GM18861 (cell line): ENCODE data around the gene SLC35G3.
A peak's percentile ranks its signal among the peaks of the same experiment; 100 is the strongest.
"Not testable (repeated sequence)": the region's sequence is repeated elsewhere in the genome, so short reads cannot be mapped to it uniquely, and the experiment has no call there.

Experiments
- ATAC-seq: cut with Tn5 transposase; IDR thresholded peaks from one replicate; pipeline ENCODE4 v1.9.1; 2021; ENCODE audit not compliant: unreplicated experiment

SLC35G3 gene

DNA sequence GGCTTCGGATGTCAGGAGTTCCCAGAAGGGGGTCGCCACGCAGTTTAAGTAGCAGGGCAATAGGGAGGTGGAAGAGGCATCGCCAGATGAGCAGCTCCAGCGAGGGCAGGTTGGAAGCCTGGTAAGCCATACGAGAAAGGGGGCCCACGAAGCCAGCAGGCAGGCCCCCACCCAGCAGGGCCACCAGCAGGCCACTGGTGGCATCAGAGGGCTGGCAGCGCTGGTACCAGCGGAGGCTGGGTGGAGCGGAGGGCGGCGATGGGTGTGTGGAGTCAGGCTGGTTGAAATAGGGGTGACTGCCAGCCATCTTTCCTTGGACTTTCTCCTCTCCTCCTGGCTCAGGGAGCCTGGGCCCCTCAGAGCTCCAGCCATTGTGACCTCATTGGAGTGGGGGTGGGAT, at the start of gene SLC35G3:
Gene SLC35G3 (minus strand): TSS at position 393 of the 400 bp plus-strand sequence. CDS start 86 bp downstream, at position 307.
- not testable (repeated sequence) for ATAC-seq

GRCh38 chr17:35243561-35244340, 49.6 kb upstream of the SLC35G3 start:
- ATAC-seq, result no peak

DNA sequence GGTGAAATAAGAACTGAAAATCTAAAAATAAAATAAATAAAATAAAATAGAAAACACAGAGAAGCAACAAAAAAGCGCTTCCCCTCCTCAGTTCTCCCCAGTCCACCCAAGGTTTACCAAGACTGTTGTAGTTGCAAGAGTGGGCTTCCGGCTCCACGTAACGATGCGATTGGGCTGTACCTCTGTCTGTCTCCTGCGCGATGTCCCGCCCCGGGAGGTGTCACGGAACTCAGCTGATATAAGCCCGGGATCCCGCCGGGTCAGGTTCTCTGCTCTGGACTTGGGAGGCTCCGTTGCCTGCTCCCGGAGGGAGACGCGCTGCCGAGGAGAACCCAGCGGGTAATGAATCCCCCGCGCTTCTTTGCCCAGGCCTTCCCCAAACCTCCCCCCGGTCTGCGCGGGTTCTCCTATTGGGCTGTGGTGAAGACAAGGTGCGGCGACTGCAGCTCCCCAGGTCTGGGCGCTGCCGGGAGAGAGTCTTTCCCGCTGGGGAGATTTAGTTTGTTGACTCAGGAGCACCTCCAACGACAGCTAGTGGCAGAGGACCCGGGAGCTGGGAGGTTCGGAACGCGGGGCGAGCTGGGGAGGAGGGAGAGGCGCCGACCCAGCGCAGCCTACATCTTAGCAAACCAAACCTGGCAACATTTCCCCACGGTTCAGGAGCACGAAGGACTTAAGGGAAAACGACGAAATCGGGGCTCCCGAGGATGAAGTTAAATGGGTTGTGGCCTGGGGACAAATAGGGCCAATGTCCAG, 48.8 kb upstream of the SLC35G3 start, which contains the start of gene SLFN5:
Gene SLFN5 (plus strand): TSS at position 268 of the 756 bp plus-strand sequence. CDS start 15,619 bp downstream, outside the sequence.
- peak; percentile 59 for ATAC-seq

DNA sequence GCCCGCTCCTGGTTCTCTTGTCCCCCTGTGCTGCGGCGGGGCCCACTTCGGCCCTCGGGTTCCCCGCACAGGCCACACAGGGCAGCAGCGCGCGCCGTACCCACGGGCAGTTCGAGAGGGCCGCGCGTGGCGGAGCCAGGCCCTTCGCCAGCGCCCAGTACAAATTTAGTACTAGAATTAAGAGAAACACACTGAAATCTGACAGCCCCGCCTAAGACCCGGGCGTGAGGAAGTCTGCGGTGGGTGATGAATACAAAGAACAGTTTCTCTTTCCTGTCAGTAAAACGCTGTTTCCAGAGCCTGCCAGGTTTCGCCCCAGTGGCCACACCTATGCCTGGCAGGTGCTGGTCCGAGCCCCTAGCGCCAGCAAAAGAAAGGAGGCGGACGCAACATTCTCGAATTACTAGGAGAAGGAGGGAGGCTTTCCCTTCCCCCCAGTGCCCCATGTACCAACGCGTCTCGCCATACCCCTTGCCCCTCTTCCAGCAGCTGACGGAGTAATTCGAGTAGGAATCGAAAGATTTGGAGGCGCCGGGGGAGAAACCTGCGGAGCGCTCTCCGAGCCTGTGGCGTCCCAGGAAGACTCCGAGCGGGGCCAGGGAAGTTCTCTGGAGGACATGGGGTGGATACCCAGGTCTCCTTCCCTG, 48.1 kb upstream of the SLC35G3 start:
- peak; percentile 1 for ATAC-seq

DNA sequence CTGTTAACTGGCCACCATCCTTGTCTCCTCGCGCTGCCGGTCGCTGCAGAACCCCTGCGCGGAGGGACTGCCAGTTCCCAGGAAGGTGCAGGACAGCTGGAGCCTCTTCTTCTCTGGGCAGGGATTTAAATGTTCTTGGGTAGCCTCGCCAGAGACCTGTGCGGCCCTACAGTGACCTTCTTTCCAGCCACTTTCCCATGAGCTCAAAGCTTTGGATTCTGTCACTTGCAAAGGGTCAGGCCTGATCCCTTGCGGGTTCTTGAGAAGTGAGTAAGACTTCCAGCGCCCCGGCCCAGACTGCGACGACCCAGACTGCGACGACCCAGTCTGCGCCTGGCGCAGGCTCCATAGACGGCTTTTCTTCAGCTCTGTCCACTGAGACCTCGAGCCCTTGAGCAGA, 47.3 kb upstream of the SLC35G3 start:
- no peak for ATAC-seq

- no peak for ATAC-seq
Observed at GRCh38 chr17:35240861-35241260, 46.7 kb upstream of the SLC35G3 start.

DNA sequence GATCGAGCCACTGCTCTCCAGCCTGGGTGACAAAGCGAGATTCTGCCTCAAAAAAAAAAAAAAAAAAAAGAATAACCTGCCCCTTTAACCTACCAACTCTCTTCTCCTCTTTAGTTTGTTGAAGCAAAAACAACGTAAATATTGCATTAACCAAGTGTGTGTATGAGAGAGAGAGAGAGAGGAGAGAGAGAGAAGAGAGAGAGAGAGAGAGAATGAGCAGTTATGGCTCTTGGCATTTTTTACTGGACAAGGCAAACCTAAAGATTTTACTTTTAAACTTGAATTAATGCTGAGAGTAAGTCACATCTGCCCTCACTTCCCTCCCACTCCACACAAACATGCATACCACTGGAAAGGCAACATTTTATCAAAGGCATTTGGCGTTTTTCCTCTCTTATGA, 45.6 kb upstream of the SLC35G3 start:
- no peak for ATAC-seq

- no peak for ATAC-seq
Observed at GRCh38 chr17:35238821-35239220, 44.6 kb upstream of the SLC35G3 start.

- no peak for ATAC-seq
Observed at GRCh38 chr17:35236821-35237220, 42.6 kb upstream of the SLC35G3 start.

DNA sequence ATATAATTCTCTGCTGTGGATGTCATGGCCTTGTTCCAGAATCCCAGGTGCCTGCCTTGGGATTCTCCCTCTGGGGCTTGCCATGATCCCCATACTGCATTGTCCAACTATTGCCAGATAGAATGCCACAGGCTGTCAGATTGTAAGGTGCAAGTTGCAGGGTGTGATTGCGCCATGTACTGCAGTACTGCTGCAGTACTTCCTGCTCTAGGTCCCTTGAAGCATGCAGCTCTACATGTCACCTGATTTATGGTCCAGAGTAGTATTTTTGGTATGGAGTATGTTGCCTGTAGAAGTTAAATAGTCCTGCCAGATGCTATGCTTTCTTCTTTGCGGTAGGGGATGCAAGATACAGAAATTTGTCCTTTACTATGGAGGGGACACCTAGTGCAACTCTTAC, 41.7 kb upstream of the SLC35G3 start:
- ATAC-seq, result no peak

- no peak for ATAC-seq
Observed at GRCh38 chr17:35235289-35235688, 41.1 kb upstream of the SLC35G3 start.

GRCh38 chr17:35234315-35234714, 40.1 kb upstream of the SLC35G3 start:
- ATAC-seq, result not testable (repeated sequence)

GRCh38 chr17:35229638-35230037, 35.4 kb upstream of the SLC35G3 start:
- no peak for ATAC-seq

DNA sequence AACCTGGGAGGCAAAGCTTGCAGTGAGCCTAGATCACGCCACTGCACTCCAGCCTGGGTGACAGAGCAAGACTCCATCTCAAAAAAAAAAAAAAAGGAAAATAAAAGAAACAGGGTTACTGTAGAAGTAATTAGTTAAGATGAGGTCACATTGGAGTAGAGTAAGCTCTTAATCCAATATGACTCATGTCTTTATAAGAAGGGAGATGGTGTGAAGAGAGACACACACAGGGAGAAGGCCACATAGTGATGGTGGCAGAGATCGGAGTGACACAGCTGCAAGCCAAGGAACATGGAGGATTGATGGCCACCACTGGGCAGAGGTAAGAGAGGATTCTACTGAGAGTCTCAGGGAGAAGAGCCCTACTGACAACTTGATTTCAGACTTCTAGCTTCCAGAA, 33.4 kb upstream of the SLC35G3 start:
- no peak for ATAC-seq

- no peak for ATAC-seq
Observed at GRCh38 chr17:35224436-35224835, 30.2 kb upstream of the SLC35G3 start.

GRCh38 chr17:35222452-35222851, 28.3 kb upstream of the SLC35G3 start:
- ATAC-seq, result no peak

DNA sequence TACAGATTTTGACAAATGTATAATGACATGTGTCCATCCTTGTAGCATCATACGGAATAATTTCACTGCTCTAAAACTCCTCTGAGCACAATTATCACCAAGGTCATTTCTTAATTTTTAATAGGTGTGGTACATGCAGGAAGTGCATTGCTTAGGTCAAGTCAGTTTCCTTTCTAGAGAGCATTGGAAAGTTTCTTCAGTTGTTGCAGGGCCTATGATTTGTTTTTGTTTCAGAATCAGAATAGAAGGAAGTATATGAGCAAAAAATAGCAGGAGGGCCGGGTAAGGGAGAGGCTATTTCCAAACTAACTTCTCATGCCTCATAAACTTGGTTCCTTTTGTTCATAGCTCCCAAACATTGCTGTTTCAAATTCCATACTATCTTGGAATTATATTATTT, 24.7 kb upstream of the SLC35G3 start:
- no peak for ATAC-seq

DNA sequence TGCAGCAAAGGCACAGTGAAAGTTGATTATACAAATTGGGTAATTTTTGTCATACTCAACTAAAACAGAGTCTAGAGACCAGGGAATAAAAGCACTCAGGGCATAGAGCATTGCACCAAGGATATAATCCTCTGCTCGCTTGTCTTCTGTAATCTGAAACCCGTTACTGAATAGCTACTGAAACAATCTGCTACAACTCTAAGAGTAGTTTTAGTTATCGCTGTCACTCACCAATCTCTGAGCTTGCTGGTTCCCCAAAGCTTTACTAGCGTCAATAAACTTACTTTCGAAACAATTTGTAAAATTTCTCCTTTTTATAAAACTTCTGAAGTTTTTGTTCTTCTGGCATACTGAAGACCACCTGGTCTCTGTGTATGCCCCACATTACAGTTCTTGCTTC, 22.9 kb upstream of the SLC35G3 start:
- ATAC-seq, result no peak

DNA sequence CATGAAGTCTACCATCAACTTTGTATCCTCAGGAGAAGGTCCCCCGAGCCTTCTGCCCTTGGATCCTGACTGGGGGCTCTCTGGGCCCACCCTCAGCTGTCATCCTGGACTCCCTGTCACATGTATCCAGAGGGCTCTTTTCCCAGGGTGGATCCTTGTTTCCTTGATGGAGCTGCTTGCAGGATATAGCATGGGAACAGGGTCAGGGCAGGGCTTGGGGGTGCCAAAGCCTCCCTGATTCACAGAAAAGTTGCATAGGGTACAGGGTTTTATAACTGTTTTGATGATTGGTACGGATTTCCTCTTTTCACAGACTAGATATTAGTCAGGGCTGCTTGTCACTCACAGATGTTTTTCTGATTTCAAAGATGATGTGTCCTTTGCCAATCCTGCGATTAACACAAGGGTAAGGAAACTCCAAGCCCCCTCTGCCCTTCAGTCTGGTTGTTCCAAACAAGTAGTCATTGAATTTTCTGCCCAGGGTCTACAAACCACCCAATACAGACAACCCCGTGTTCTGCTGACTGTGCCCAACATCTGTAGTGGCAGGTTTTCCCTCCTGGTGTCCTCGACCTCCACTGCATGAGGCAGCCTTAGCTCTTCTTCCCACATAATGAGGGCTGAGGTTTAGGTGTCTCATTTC, 20.6 kb upstream of the SLC35G3 start:
- no peak for ATAC-seq

GRCh38 chr17:35214192-35214591, 20.0 kb upstream of the SLC35G3 start:
- ATAC-seq, result no peak

DNA sequence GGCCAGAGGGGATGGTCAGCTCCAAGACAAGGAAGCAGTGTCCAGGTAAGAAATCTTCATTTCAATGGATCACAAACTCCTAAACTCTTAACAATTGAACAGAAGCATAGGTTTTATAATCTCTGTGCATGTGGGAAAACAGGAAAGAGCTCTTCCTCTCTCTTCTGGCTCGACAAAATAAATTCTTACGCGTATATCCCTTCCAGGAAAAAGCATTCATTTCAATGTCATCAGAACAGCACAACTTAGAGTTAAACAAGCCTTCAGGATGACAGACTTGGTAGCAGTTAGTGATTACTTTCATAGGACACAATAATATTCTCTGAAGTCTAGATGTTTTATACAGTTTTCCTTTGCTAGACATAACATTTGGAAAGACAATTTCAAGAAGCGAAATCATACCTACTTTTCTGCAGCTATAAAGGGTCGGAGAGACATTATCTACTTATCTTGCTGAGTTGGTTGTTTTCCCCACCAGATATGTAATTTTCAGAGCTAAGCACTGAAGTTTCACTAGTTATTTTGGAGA, 19.3 kb upstream of the SLC35G3 start:
- no peak for ATAC-seq
